ENCODE results near the gene NT5DC2.

Gene NT5DC2

GRCh38 chr3:52479037-52479876 lies 54.4 kb downstream of the NT5DC2 start:
- no peak for DNase-seq (ENCODE audit: low read depth)
- no peak for TF ChIP-seq CTCF (conservative IDR thresholded peaks at IDR 0.05; ENCODE audit: low read depth, low read length)

GRCh38 chr3:52477796-52478095 lies 55.9 kb downstream of the NT5DC2 start:
- no peak for TF ChIP-seq CTCF (conservative IDR thresholded peaks at IDR 0.05; ENCODE audit: low read depth, low read length)
- no peak overlapping the region for H3K4me3 ChIP-seq (ENCODE audit: low read depth, low read length)
- DNase-seq (ENCODE audit: low read depth) = no peak

More at GRCh38 chr3:52479037-52479876, 54.4 kb downstream of the NT5DC2 start:
- no peak overlapping the region for H3K4me3 ChIP-seq (ENCODE audit: low read depth, low read length)

GRCh38 chr3:52477076-52477795 lies 56.4 kb downstream of the NT5DC2 start:
- no peak overlapping the region for H3K4me3 ChIP-seq (ENCODE audit: low read depth, low read length)
- no peak for TF ChIP-seq CTCF (conservative IDR thresholded peaks at IDR 0.05; ENCODE audit: low read depth, low read length)

More at GRCh38 chr3:52477076-52477795, 56.4 kb downstream of the NT5DC2 start:
- no peak for DNase-seq (ENCODE audit: low read depth)
